Upper lobe of right lung (tissue), 1 donor: Measurements from ENCODE around the gene VGLL3. TPM values are rescaled to one million over a fixed set of nuclear protein-coding genes. Genes with fewer than 3 reads are reported as not detected.

Experiments
- ATAC-seq: fragments of 200-7000 bp; cut with Tn5 transposase; one replicate; pipeline ENCODE4 v1.9.1; 2020; ENCODE audit warnings: mild to moderate bottlenecking, moderate library complexity
- DNase-seq: peaks from one replicate; pipeline ENCODE4 v3.0.0-alpha.2; 2020
- H3K27ac ChIP-seq: fragments of 200-600 bp; one replicate; pipeline ENCODE4 v1.8.0; 2022
- H3K27me3 ChIP-seq: fragments of 200-600 bp; one replicate; pipeline ENCODE4 v1.8.0; 2022; ENCODE audit warnings: mild to moderate bottlenecking
- H3K36me3 ChIP-seq: fragments of 200-600 bp; one replicate; pipeline ENCODE4 v1.8.0; 2022
- H3K4me1 ChIP-seq: fragments of 200-600 bp; one replicate; pipeline ENCODE4 v1.8.0; 2022
- H3K4me3 ChIP-seq: fragments of 200-600 bp; one replicate; pipeline ENCODE4 v1.8.0; 2022; ENCODE audit warnings: mild to moderate bottlenecking
- H3K9me3 ChIP-seq: fragments of 200-600 bp; one replicate; pipeline ENCODE4 v1.8.0; 2022
- CTCF ChIP-seq: fragments of 200-600 bp; IDR thresholded peaks from one replicate; pipeline ENCODE4 v1.8.0; 2022; ENCODE audit warnings: antibody characterized with exemption
- intact Hi-C: fragments of 100-400 bp; cut with DNase I; formaldehyde crosslinking; loops from one replicate; pipeline ENCODE4 v1.11.0; 2022
- total RNA-seq: library from RNA; stranded (reverse); fragmentation: NEBNext Ultra II Directional; extraction: Animal tissue kit (Norgen Biotek cat#: 25700); gene quantifications from one replicate; pipeline ENCODE4 v1.2.1, GENCODE V29; 2021
- donor health status: DM: no; HTN: yes; CAD: no; lungs with severe emphysema.

VGLL3 gene
- total RNA-seq, 1 donor from 2014 or later, result 61.5 TPM

GRCh38 chr3:87001473-87002098 lies 10.6 kb upstream of the VGLL3 start:
- Histone ChIP-seq H3K36me3 (no peaks in the 10 kb centered on the region), H3K4me3 (no peak overlapping the region), H3K27me3 (no peaks in the 10 kb centered on the region), H3K4me1 (no peaks in the 10 kb centered on the region), H3K27ac (no peak overlapping the region), H3K9me3 (no peaks in the 10 kb centered on the region)
- no peak for ATAC-seq
- no peak for DNase-seq
- TF ChIP-seq CTCF, result no peak
- intact Hi-C loops, result no loop called here

GRCh38 chr3:87000940-87001339 lies 10.0 kb upstream of the VGLL3 start:
- no peak for ATAC-seq
- no peak for TF ChIP-seq CTCF
- H3K27me3 ChIP-seq, result no peaks in the 10 kb centered on the region
- no peak overlapping the region for H3K4me3 ChIP-seq
- no peaks in the 10 kb centered on the region for H3K36me3 ChIP-seq
- DNase-seq, result no peak
- H3K9me3 ChIP-seq, result no peaks in the 10 kb centered on the region
- H3K27ac ChIP-seq, result no peak overlapping the region
- intact Hi-C loops, result no loop called here
- no peaks in the 10 kb centered on the region for H3K4me1 ChIP-seq

GRCh38 chr3:86998569-86998968 lies 7.6 kb upstream of the VGLL3 start:
- intact Hi-C loops, result no loop called here
- ATAC-seq (no peak), DNase-seq (no peak)
- Histone ChIP-seq H3K27me3 (no peaks in the 10 kb centered on the region), H3K9me3 (no peaks in the 10 kb centered on the region), H3K27ac (no peak overlapping the region), H3K4me1 (no peaks in the 10 kb centered on the region), H3K36me3 (no peaks in the 10 kb centered on the region), H3K4me3 (no peak overlapping the region)
- TF ChIP-seq CTCF, result no peak

GRCh38 chr3:86996261-86996955 lies 5.5 kb upstream of the VGLL3 start:
- DNase-seq (no peak), ATAC-seq (no peak)
- Histone ChIP-seq H3K9me3 (no peaks in the 10 kb centered on the region), H3K4me1 (no peaks in the 10 kb centered on the region), H3K27ac (no peak overlapping the region), H3K27me3 (no peaks in the 10 kb centered on the region), H3K36me3 (no peaks in the 10 kb centered on the region), H3K4me3 (no peak overlapping the region)
- no peak for TF ChIP-seq CTCF
- intact Hi-C loops, result no loop called here

- H3K9me3 ChIP-seq, result no peaks in the 10 kb centered on the region
- TF ChIP-seq CTCF, result no peak
- H3K36me3 ChIP-seq, result no peaks in the 10 kb centered on the region
- no peak overlapping the region for H3K27ac ChIP-seq
- H3K4me1 ChIP-seq, result no peaks in the 10 kb centered on the region
- no peak overlapping the region for H3K4me3 ChIP-seq
- ATAC-seq (no peak), DNase-seq (no peak)
- no peaks in the 10 kb centered on the region for H3K27me3 ChIP-seq
- intact Hi-C loops, result no loop called here
Measured at GRCh38 chr3:86995537-86995936, 4.6 kb upstream of the VGLL3 start.
